UCSD-AML1 (cell line): ENCODE data around the gene TSSC4.

Experiments
- DNase-seq: peaks from one replicate; lab custom pipeline; 2025; ENCODE audit not compliant: unreplicated experiment; lab: John Stamatoyannopoulos, UW

TSSC4 gene

DNA sequence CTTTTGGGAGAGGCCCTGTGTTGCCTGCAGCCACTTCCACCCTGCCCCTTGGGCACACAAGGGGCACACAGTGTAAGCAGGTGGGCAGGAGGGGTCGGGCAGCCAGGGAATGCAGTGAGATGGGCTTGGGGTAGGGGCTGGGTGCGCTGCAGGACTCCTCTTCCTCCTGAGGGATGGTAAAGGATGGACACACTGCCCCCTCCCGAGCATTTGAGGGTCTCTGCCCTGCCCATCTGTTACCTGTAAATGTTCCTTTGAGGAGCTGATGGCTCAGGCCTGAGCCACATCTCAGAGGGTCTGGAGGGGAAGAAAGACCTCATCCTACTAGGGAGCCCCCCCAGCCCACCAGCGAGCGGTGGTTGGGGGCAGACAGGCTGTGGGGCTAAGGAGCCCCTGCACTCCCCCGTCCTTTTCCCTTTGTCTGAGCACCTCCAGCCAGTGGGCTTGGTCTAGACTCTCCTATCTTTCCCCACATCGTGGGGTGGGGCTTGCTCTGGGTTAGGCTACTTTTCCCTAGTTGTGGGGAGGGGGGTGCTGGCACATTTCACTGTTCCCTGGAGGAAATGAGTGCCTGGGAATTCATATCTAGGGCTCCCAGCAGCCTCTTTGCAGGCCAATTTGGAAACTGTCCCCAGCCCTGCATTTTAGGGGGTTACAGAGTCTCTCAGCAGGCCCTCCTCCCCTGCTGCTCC is 1.7 kb upstream of the TSSC4 start:
- DNase-seq = no peak

DNA sequence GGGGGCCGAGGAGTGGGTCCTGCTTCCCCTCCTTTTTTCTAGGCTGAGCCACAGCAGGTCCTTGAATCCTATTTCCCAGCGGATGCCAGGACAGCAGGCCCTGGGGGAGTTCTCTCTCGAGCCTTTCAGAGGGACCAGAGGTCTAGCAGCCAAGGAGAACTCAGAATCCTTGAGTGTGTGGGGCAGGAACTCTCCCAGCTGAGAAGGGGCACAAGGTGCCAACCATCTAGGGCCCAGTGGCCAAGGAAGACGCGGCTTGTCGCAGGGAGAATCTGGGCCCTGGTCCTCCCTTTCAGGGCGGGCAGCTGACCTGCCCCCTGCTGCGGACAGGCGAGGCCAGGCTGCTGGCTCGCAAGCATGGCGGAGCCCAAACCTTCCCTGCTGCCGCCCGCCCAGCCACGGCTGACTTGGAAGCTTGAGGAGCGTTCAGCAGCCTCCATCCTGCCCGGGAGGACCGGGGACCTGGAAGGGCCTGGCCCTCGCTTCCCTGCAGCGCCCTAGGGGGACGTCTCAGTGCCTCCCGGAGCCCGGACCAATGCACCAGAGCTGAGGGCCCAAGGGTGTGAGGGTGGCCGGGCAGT is 972 bp upstream of the TSSC4 start:
- no peak for DNase-seq

DNA sequence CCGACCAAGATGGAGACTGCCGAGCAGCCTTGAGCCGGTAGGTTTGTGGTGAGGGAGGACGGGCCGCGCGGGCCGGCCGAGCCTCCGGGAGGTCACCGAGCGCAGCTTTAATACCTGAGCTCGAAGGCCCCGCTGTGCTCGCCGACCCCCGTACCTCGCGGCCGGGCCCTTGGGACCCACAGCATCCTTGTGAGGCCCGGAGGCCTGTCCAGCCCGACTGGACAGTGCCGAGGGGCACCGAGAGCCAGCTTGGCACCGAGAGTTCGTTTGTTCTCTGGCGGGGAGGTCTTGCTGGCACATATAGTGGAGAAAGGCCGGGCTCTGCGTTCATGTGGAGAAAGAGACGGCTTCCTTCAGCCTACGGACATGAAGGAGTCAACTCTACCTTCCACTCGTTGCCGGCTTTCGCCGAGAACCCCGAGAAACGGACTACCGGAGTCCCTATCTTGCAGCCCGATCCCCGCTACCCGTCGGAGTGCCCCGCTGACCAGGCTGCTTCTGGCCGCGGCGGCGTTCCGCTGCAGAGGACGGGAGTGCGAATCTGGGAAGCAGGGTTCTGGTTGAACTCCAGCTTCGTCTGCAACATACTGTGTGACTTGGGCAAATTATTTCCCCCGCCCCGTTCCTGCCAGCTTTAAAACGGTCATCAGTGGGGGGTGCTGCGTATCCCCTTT is 349 bp downstream of the TSSC4 start:
- no peak for DNase-seq

DNA sequence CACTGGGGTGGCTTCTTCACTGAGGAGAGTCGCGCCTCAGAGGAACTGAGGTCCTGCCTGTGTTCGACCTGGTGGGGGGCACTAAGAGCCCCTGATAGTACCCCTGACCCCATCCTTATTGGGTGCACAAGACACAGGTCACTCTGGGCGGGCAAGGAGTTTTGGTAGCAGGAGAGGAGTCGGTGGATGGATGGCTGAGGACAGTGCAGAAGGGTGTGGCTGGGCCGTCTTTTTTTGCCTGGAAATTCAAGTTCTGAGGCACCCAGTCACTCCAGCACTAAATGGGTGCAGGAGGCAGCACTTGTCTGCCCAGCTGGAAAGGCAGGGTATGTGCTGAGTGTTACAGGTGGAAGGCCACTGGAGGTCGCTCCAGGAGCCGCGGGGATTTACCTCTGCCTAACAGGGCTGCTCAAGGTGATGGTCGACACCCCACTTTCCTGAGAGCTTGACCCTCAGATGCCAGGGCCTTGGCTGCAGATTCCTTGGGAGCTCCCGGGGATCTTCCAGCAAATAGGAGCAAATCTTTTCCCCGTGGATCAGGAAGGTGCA is 960 bp downstream of the TSSC4 start:
- DNase-seq = no peak

DNA sequence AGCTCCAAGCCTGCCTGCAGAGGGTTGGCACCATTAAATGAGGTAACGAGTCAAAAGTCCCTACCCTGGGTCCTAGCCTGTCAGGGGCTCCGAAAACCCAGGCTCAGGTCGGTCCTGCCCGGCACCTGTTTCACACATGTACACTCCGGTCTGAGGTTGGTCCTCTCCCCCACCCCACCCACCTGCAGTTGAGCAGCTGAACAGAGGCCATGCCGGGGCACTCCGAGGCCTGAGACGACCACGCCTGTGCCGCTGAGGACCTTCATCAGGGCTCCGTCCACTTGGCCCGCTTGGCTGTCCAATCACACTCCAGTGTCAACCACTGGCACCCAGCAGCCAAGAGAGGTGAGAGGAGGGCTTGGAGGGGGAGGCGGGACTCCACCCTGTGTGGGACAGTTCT is 1.6 kb downstream of the TSSC4 start:
- DNase-seq = no peak

DNA sequence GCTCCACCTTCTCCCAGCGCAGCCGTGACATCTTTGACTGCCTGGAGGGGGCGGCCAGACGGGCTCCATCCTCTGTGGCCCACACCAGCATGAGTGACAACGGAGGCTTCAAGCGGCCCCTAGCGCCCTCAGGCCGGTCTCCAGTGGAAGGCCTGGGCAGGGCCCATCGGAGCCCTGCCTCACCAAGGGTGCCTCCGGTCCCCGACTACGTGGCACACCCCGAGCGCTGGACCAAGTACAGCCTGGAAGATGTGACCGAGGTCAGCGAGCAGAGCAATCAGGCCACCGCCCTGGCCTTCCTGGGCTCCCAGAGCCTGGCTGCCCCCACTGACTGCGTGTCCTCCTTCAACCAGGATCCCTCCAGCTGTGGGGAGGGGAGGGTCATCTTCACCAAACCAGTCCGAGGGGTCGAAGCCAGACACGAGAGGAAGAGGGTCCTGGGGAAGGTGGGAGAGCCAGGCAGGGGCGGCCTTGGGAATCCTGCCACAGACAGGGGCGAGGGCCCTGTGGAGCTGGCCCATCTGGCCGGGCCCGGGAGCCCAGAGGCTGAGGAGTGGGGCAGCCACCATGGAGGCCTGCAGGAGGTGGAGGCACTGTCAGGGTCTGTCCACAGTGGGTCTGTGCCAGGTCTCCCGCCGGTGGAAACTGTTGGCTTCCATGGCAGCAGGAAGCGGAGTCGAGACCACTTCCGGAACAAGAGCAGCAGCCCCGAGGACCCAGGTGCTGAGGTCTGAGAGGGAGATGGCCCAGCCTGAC is 2.5 kb downstream of the TSSC4 start:
- no peak for DNase-seq

DNA sequence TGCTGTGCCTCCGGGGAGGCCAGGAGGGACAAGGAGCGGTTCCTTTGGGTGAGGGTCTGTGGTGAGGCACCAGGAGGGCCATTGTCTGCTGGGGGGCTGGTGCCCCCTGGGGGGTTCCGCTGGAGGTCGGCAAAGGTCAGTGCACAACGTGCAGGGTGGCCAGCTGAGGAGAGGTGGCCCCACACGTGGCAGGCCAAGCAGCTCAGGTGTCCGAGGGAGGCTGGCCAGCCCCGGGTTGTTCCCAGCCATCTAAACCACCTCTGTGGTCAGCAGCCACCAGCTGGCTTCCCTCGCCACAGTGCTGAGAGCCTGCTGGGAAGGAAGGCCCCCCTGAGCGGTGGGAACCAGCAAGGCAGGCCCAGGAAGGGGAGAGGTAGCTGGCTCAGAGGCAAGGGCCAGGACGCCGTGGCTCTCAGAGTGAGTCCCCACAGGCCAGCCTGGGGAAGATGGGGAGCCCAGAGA is 4.2 kb downstream of the TSSC4 start:
- DNase-seq = no peak

DNA sequence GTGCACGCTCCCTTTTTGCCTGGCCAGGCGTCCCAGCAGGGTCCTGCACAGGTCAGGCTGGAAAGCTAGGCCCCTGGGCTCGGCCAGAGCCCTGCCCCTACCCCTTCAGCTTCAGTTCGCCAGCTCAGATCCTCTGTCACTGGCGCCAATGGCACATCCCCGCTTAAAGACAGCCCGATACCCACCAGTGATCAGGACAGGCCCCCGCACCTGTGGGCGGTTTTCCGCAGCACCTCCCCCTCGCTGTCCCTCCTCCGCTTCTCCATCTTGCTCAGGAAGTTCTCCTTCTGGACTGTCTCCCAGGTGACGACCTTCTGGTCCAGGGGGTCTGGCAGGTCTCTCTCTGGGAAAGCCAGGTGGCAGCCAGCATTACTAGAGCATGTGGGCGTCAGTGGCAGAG is 5.9 kb downstream of the TSSC4 start:
- no peak for DNase-seq

DNA sequence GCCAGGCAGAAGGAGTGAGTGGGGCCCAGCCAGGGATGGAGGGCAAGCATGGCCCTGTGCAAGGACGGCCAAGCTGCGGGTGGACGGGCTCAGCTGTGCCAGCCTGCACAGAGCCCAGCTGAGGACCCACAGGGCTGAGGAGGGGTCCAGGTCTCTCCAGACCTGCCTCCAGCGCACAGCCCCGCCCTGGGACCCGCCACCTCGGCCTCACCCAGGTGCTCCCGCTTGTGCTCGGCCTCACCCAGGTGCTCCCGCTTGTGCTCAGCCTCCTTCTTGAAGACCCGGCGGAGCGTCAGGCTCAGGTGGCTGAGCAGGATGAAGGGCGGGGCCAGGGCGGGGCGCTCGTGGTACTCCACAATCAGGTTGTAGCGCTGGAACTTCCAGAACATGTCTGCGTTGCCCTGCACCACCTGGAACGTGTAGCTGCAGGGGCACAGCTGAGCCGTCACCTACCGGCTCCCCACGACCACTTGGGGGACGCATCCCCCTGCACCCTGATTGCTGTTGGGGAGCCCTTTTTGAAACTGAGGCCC is 6.4 kb downstream of the TSSC4 start:
- DNase-seq = no peak

DNA sequence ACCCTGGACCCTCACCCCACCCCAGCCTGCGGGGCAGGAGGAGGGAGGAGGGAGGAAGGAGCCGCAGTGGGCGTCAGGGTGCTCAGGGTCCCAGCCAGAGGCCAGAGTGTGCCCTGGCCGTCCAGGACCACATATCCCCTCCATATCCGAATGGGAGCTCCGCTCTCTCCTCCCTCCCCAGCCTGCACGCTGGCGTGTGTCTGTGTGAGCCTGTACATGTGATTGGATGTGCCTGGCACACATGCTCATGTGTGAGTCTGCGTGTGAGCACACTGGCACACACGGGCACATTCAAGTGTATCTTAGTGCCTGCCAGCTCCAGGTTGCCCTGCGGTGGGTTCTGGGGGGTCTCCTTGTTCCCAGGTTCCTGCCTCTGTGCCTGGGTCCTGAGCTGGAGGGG is 8.1 kb downstream of the TSSC4 start:
- no peak for DNase-seq

DNA sequence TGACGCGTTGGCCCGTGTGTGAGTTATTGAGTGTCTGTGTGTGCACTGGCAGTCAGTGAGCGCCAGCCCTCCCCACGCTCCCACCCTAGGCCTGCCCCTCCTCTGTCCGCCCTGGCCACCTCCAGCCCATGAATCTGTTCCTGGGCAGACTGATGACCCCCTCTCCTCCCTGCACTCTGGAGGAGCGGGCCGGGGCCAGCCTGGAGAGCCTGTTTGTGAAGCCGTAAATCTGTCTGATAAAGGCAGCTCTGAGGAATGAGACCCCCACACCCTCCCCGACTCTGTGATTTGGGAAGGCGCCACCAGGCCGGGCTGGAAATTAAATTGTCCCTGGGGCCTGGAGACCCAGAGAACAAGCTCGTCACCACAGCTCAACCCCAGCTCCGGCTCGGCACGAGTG is 8.6 kb downstream of the TSSC4 start:
- DNase-seq = no peak

DNA sequence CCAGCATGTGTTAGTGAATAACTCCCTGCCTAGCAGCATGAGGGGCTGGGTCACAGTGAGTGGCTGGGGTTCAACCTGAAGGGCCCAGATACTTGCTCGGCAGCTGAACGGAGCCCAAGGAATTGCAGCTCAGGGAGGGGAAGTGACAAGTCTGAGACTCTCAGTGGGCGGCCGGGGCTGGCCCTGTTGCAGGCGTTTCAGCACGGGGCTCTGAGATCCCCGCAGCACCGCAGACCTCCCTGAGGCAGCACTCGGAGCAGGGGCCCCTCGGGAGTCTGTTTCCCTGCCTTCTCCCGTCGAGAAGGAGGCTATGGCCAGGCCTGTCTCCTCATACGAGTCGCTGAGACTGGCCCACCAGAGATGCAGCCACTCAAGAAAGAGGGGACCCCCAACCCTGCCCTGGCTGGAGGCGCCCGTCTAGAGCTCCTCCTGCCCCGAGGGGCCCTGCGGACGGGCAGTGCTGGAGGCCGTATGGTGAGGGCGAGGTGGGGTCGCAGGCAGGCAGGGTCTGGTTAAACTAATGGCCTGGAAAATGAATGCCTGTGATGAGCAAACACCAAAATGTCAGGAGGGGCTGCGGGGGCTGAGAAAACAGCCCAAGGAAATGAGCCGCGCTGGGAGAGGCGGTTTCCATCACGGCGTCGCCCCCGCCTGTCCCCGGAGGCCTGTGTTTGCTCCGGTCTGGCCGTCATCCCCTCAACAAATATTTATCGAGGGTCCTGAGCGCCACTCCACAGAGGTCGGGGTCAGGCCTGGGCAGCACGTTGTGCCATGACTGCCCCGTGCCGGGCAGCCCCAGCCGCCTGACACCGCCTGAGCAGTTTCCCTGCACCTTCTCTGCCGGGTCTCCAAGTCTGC is 9.3 kb downstream of the TSSC4 start:
- DNase-seq = no peak

DNA sequence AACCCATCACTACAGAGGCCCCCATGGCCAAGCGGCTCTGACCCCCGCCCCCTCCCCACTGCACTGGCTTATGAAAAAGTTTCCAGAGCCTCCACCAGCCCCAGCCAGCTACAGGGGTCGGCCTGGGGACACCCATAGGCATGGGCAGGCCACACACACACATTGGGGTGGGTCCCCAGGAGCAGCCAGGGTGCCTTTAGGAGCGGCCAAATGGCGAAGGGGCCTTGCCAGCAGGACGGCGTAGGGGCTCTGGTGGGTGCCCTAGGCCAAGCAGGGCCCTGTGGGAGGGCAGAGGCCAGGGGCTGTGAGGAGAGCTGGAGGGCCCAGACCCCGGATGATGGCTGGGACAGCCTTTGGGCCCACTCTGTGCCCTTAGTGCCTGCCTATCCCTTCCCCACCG is 10.1 kb downstream of the TSSC4 start:
- DNase-seq = no peak

DNA sequence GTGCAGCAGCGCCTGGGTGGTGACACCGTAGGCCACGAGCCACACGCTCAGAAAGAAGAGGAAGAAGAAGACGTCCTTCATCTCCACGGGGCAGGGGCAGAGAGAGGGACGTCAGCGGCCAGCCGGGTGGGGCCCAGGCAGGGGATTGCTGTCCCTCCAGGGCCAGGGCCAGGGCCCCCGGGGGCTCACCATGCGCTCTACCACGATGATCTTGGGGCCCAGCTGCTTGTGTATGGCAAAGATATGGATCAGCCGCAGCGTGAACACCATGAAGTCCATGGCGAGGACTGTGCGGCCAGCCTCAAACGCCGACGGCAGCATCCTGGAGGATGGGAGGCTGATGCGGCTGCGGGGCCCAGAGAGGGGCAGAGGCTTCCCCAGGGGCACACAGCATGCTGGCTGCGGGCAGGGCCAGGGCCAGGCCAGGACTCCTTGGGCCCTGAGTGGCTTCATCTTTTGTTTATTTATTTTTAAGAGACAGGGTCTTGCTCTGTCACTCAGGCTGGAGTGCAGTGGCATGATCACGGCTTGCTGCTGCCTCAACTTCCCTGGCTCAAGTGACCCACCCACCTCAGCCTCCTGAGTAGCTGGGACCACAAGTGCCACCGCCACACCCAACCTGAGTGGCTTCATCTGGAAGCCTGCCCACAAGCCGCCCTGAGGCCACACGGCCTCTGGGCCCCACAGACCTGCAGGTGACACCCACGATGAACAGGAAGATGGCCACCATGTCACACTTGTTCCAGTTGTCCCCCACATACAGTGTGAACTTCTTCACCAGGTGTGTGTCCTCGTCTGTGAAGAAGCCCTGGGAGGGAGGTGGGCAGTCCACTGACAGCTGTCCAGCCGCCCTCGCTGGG is 11.1 kb downstream of the TSSC4 start:
- DNase-seq = no peak

DNA sequence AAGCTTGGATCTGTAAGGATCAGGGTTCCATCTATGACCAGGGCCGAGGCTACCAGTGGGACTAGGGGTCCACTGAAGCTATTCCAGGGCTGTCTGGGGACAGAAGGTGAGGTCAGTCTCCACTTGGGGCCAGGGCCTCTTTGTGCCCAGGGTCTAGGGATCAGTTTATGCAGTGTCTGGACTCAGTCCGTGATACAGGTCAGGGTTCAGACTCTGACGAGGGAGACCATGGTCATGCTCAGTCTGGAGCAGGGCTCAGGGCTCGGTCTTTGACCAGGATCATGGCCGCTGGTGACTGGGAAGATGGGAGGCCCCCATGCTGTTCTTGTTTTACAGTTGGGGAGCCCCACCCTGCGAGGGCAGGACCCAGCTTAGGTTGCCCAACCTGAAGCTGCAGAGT is 11.8 kb downstream of the TSSC4 start:
- DNase-seq = no peak

DNA sequence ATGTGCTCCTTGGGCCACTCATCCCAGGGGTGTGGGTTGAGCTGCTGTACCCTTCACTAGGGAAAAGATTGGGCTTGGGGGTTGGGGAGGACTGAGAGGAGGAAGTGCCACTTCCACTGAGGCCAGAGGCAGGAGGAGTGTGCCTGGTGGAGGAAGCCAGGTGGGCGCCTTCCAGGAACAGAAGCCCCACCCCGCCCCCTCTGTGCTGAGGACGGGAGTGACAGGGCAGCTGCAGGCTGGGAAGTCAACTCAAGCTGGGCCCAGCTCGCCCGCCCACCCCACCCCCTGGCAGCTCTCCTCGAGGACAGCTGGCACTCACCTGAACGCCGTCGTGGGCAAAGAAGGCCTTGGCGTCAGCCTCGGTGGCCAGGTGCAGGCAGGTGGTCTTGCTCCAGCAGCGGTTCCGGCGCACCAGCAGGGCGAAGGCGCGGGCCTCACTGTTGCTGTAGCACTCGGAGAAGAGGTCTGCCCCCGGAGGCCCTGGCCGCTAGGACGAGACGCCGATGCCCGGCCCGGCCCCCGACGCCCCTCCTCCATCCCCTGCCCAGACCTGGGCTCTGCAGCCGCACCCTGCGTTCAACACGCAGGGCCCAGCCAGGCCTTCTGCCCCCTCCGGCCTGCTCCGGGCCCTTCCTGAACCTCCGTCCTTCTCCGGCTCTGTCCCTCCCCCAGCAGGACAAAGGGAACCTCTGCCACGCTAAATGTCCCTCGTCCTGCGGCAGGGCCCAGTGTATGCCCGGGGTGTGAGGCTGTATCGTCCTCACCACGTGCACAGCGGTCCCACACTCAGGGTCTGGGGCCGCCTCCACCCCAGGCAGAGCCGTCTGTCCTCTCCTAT is 13.4 kb downstream of the TSSC4 start:
- no peak for DNase-seq

DNA sequence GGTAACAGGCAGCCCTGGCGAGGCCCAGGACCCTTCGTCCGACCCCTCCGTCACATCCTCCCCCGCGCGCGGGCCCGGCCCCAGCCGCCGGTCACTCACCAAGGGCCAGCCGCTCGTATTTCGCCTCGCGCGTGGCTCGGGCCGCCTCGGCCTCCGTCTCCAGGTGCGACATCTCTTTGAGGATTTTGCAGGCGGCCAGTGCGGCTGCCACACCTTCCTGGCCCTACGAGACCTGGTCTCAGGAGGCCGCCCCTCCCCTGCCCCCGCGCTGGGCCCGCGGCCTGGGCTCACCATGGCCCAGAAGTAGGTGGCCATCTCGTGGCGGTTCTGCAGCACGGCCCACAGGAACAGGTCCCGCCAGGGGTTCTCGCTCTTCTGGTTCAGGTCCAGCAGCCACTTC is 14.1 kb downstream of the TSSC4 start:
- DNase-seq = no peak

DNA sequence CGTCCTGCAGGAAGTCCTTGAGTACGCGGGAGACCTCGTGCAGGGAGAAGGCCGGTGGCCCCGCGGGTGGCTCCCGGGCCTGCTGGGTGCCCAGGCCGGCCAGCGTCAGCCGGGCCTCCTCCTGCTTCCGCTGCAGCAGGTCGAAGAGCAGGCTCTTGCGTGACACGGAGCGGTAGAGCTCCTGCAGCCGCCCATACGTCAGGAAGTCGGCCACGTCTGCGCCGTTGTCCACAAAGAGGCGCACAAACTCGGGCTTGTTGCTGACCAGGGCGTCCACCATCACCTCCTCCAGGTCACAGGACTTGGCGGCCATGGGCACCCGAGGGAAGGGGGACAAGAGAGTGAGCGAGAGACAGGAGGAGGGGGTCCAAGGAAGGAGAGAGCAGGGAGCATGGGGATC is 14.6 kb downstream of the TSSC4 start:
- no peak for DNase-seq
